OCI-LY7 (cell line): Measurements from ENCODE around the gene ATP5PD. TPM values are rescaled to one million over a fixed set of nuclear protein-coding genes. Genes with fewer than 3 reads are reported as not detected.

Experiments
- BruUV-seq: library from RNA; stranded (reverse); fragments of 400-500 nt; replicated peaks from 2 replicates; lab custom pipeline; 2021; lab: Mats Ljungman, UMichigan
- CTCF ChIA-PET: fragments of 300-600 bp; sonication (Branson Sonifier 250); formaldehyde crosslinking; loops from one replicate; lab custom pipeline; 2022; ENCODE audit warnings: antibody characterized with exemption; ENCODE audit not compliant: unreplicated experiment; lab: Charles Lee
- POLR2A ChIA-PET: fragments of 300-600 bp; sonication (Branson Sonifier 250); formaldehyde crosslinking; loops from one replicate; lab custom pipeline; 2022; ENCODE audit warnings: antibody characterized with exemption; lab: Charles Lee
- DNase-seq: peaks from one replicate; pipeline ENCODE4 v3.0.0-alpha.2; 2015; ENCODE audit warnings: low spot score
- H2AFZ ChIP-seq: fragments of 200-600 bp; sonication (generic), shearing (Covaris generic); 2 replicates; pipeline ENCODE4 v1.6.1; 2014; ENCODE audit warnings: mild to moderate bottlenecking, antibody characterized with exemption, low read length, moderate library complexity
- H3K27ac ChIP-seq: fragments of 200-600 bp; sonication (generic); 2 replicates; pipeline ENCODE4 v1.5.1; 2014; ENCODE audit warnings: mixed run types, low read depth, mild to moderate bottlenecking, moderate library complexity, low read length, inconsistent platforms; ENCODE audit not compliant: poor library complexity, severe bottlenecking
- H3K36me3 ChIP-seq: fragments of 200-600 bp; sonication (generic); 2 replicates; pipeline ENCODE4 v1.6.1; 2014; ENCODE audit warnings: mild to moderate bottlenecking, antibody characterized with exemption, low read length, moderate library complexity, mixed read lengths; ENCODE audit not compliant: insufficient read depth
- H3K4me1 ChIP-seq: fragments of 200-600 bp; sonication (generic); 2 replicates; pipeline ENCODE4 v1.5.1; 2014; ENCODE audit warnings: mild to moderate bottlenecking, low read length; ENCODE audit not compliant: insufficient read depth, poor library complexity, severe bottlenecking
- H3K4me2 ChIP-seq: fragments of 200-600 bp; sonication (generic); 2 replicates; pipeline ENCODE4 v1.6.1; 2014; ENCODE audit warnings: mild to moderate bottlenecking, low read length
- H3K4me3 ChIP-seq: fragments of 200-600 bp; sonication (generic); 2 replicates; pipeline ENCODE4 v1.5.1; 2014; ENCODE audit warnings: mild to moderate bottlenecking, low read depth, low read length; ENCODE audit not compliant: poor library complexity, severe bottlenecking
- H3K79me2 ChIP-seq: fragments of 200-600 bp; sonication (generic); 2 replicates; pipeline ENCODE4 v1.6.1; 2016; ENCODE audit warnings: low read depth, mild to moderate bottlenecking, low read length, moderate library complexity, mixed read lengths; ENCODE audit not compliant: insufficient read depth
- H3K9me2 ChIP-seq: fragments of 200-600 bp; sonication (generic); 2 replicates; pipeline ENCODE4 v1.6.1; 2016; ENCODE audit warnings: mild to moderate bottlenecking, low read length, mixed read lengths; ENCODE audit not compliant: insufficient read depth
- H3K9me3 ChIP-seq: fragments of 200-600 bp; sonication (generic); 2 replicates; pipeline ENCODE4 v1.6.1; 2014; ENCODE audit warnings: mild to moderate bottlenecking, mixed run types, low read length, mixed read lengths
- H4K20me1 ChIP-seq: fragments of 200-600 bp; sonication (generic); 2 replicates; pipeline ENCODE4 v1.6.1; 2014; ENCODE audit warnings: mild to moderate bottlenecking, antibody characterized with exemption, low read length, moderate library complexity, mixed read lengths; ENCODE audit not compliant: insufficient read depth
- CTCF ChIP-seq: fragments of 200-600 bp; sonication (generic); conservative IDR thresholded peaks from 2 replicates; pipeline ENCODE4 v1.5.1; 2014; ENCODE audit warnings: mild to moderate bottlenecking, antibody characterized with exemption, low read length, moderate library complexity, mixed read lengths
- EZH2phosphoT487 ChIP-seq: fragments of 200-600 bp; sonication (generic); IDR thresholded peaks from 2 replicates; pipeline ENCODE4 v1.6.1; 2018; ENCODE audit warnings: low read depth, borderline replicate concordance, mild to moderate bottlenecking, mixed run types, antibody characterized with exemption, low read length, moderate library complexity, mixed read lengths
- intact Hi-C: fragments of 100-400 bp; cut with micrococcal nuclease; formaldehyde crosslinking; loops from one replicate; pipeline ENCODE4 v1.10.0; 2022; ENCODE audit not compliant: unreplicated experiment
- total RNA-seq, 2 experiments: library from RNA; depleted of rRNA in 1 of 2; stranded (reverse); fragments of >200 nt in 1 of 2; shearing (Covaris generic) in 1 of 2; gene quantifications; 2 replicates each; pipeline ENCODE4 v1.2.3, GENCODE V29; 2014 to 2022

ATP5PD gene
- total RNA-seq, 2 experiments from 2014 or later = 301 to 317 TPM

DNA sequence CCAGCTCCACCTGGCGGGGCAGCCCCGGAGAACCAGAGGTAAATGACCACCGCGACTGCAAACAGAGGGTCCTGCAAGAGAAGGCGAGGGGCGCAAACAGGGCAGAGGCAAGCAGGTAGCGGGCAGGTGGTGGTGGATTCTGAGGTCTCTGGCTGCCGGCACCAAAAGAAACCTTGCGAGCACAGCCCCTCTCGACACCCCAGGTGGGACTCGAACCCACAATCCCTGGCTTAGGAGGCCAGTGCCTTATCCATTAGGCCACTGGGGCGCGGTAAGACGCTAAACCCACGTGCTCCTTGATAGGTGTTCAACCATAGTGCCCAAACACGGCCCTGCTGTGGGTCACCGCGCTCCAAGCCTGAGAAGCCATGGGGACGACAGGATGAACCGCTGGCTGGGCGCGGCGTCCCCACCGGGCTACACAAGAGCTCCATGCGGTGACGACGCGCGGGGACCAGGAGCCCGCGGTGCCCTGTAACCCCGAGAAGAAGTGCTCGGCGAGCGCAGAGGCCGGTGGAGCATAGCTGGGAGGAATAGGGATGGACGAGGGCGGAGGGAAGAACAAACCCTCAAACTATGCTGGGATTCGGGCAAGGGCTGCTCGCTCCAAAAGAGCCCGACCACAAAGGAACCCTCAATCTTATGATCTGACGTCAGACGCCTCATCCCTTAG, 12.4 kb downstream of the ATP5PD start:
- H3K4me3 ChIP-seq = peak overlapping the region; percentile 56
- no peaks in the 10 kb centered on the region for H4K20me1 ChIP-seq
- peaks cover 13% of the 10 kb centered on the region for H3K36me3 ChIP-seq
- no peak for TF ChIP-seq CTCF
- no peak for TF ChIP-seq EZH2phosphoT487
- H3K79me2 ChIP-seq = no peaks in the 10 kb centered on the region
- H3K4me1 ChIP-seq = peaks cover 13% of the 10 kb centered on the region
- no peak overlapping the region for H3K27ac ChIP-seq
- BruUV-seq = no TSS peak
- CTCF ChIA-PET = no interaction called here
- intact Hi-C loops = no loop called here
- H3K9me2 ChIP-seq = no peaks in the 10 kb centered on the region
- H3K4me2 ChIP-seq = peak overlapping the region; percentile 58
- H3K9me3 ChIP-seq = 0 out of 2 replicates have a peak, but pooled peaks cover 6% of the 10 kb centered on the region
- POLR2A ChIA-PET = interaction anchor here (0.9 kb wide), 1 partner anchor 21 kb away, joined by 4 read pairs; the partner anchor contains the start of gene MRPL58
- DNase-seq = peak; percentile 74
- no peak overlapping the region; the same call in 1 of the 2 replicates for H2AFZ ChIP-seq

DNA sequence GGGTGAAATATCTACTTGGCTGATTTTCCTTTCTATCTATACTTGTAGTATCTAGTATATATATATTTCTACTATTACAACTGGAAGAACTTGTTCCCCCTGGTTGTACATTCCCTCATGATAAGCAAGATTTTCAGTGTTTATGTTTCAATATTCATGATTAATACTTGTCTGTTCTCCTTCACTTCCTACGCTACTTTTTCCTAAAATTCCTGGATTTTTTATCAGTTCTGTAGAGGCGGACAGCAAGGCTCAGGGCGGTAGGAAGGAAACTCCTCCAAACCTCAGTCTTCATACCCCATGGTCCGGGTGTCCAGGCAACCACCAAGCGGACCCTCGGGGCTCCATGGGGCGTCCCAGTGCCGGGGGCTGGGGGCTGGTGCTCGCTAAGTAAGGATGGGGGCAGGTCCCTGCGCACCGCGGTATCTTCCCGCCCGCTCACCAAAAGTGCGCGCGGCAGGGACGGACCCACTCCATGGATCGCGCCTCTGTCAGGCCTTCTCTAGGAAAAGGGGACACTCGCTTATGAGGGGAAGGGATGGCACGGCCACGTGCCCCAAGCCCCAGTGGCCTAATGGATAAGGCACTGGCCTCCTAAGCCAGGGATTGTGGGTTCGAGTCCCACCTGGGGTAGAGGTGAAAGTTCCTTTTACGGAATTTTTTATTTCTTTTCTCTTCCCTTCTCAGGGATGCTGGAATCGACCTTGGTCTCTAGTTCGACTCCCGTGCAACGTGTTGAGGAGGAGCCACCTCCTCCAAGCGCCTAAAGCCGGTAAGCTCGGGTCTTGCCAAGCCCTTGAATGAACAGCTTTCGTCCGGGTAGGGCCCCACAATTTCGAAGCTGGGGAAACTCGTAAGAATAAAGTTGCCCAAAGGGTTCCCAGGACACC, 13.2 kb downstream of the ATP5PD start:
- Histone ChIP-seq H3K36me3 (peaks cover 5% of the 10 kb centered on the region), H3K4me1 (peaks cover 13% of the 10 kb centered on the region), H3K9me2 (no peaks in the 10 kb centered on the region), H4K20me1 (no peaks in the 10 kb centered on the region), H3K4me2 (peak overlapping the region; percentile 58), H3K4me3 (peak overlapping the region; percentile 56), H2AFZ (no peak overlapping the region; the same call in 1 of the 2 replicates), H3K79me2 (no peaks in the 10 kb centered on the region), H3K9me3 (0 out of 2 replicates have a peak, but pooled peaks cover 6% of the 10 kb centered on the region), H3K27ac (no peak overlapping the region)
- intact Hi-C loops = no loop called here
- ChIA-PET POLR2A (interaction anchor here (0.9 kb wide), 1 partner anchor 21 kb away, joined by 4 read pairs; the partner anchor contains the start of gene MRPL58), CTCF (no interaction called here)
- DNase-seq = peak; percentile 62
- BruUV-seq = no TSS peak
- TF ChIP-seq EZH2phosphoT487 = no peak
- TF ChIP-seq CTCF = no peak
